Gastrocnemius medialis (tissue), 4 donors: ENCODE measurements around the gene YWHAG. TPM values are rescaled to one million over a fixed set of nuclear protein-coding genes. Genes with fewer than 3 reads are reported as not detected.

Experiments used
- ATAC-seq, 2 donors: fragments of 150-250 bp; one replicate each; pipeline ENCODE4 v1.9.1; 2016
- DNase-seq, 2 donors: peaks; one replicate each; pipeline ENCODE4 v3.0.0-alpha.2; 2019
- H3K27ac ChIP-seq, 4 donors: fragments of 200-600 bp; sonication (generic); 1 replicate in 1 of 4; 2 replicates in 3 of 4; pipeline ENCODE4 v1.5.1; 2016 to 2018; ENCODE audit warnings: mild to moderate bottlenecking in 2 of 4, moderate library complexity in 1 of 4
- H3K27me3 ChIP-seq, 3 donors: fragments of 200-600 bp; sonication (generic) in 2 of 3; 1 replicate in 1 of 3; 2 replicates in 2 of 3; pipeline versions ENCODE4 v1.5.1 to v1.6.0; 2016 to 2019; ENCODE audit warnings: mild to moderate bottlenecking in 1 of 3, moderate library complexity in 1 of 3
- H3K36me3 ChIP-seq, 2 donors: fragments of 200-600 bp; sonication (generic) in 1 of 2; one replicate each; pipeline ENCODE4 v1.5.1; 2017 to 2018
- H3K4me1 ChIP-seq, 2 donors: fragments of 200-600 bp; sonication (generic) in 1 of 2; one replicate each; pipeline ENCODE4 v1.5.1; 2016 to 2017; ENCODE audit warnings: mild to moderate bottlenecking in 2 of 2
- H3K4me3 ChIP-seq, 4 donors: fragments of 200-600 bp; sonication (generic) in 3 of 4; 1 replicate in 1 of 4; 2 replicates in 3 of 4; pipeline ENCODE4 v1.5.1; 2016 to 2019; ENCODE audit warnings: mild to moderate bottlenecking in 2 of 4
- H3K9me3 ChIP-seq, 3 donors: fragments of 200-600 bp; sonication (generic) in 2 of 3; 1 replicate in 1 of 3; 2 replicates in 2 of 3; pipeline ENCODE4 v1.5.1; 2016 to 2019
- CTCF ChIP-seq, 5 experiments: fragments of 450-650 bp in 3 of 5; fragments of 200-600 bp in 2 of 5; sonication (generic) in 2 of 5; IDR thresholded peaks in 4 of 5; conservative IDR thresholded peaks in 1 of 5; 1 replicate in 4 of 5; 2 replicates in 1 of 5; pipeline ENCODE4 v1.5.1; 2016 to 2019; ENCODE audit warnings: antibody characterized with exemption in 5 of 5, mild to moderate bottlenecking in 3 of 5, moderate library complexity in 3 of 5
- POLR2A ChIP-seq, 2 donors: fragments of 450-650 bp; IDR thresholded peaks; one replicate each; pipeline ENCODE4 v1.6.1; 2017; ENCODE audit warnings: antibody characterized with exemption in 2 of 2, mild to moderate bottlenecking in 2 of 2, moderate library complexity in 2 of 2
- in situ Hi-C, 4 donors: fragments of 200-750 bp; cut with MboI; loops; one replicate each; pipeline versions ENCODE4 v1.15.0 to v1.8.0; 2017; ENCODE audit warnings: low sequenced_read_pairs in 4 of 4
- intact Hi-C: fragments of 100-400 bp; cut with DNase I; formaldehyde crosslinking; loops from one replicate; pipeline ENCODE4 v1.15.1; 2023; ENCODE audit warnings: low total_unique reads
- total RNA-seq, 4 donors: library from RNA; depleted of rRNA; stranded (reverse); fragments of >200 nt; gene quantifications; one replicate each; pipeline versions ENCODE4 v1.1.0 to v1.2.3, GENCODE V29; 2016

The YWHAG gene
- 100 to 1,000 TPM; 119 to 262 (median 179) TPM for total RNA-seq

- in situ Hi-C loops = loop anchor here in 1 of 4 donors (5.0 kb wide), 1 partner anchor 36 kb away; no protein-coding TSS in a partner anchor
Observed at GRCh38 chr7:76358481-76359110, at the start of gene YWHAG. Gene YWHAG, minus strand, starts transcription at chr7:76358991. Its CDS starts 183 bp downstream, at chr7:76358808.

GRCh38 chr7:76408121-76408560, 49.4 kb upstream of the YWHAG start:
- ATAC-seq = no peak
- intact Hi-C loops = no loop called here
- no peak for DNase-seq
- Histone ChIP-seq H3K4me1 (no peaks in the 10 kb centered on the region), H3K27me3 (no peaks in the 10 kb centered on the region), H3K36me3 (no peaks in the 10 kb centered on the region), H3K4me3 (no peak overlapping the region), H3K9me3 (no peaks in the 10 kb centered on the region), H3K27ac (no peak overlapping the region)
- in situ Hi-C loops = loop anchor here in 1 of 4 donors (25.0 kb wide), 1 partner anchor 221 kb away; no protein-coding TSS in a partner anchor
- no peak for TF ChIP-seq CTCF (IDR thresholded peaks at IDR 0.05 in 4 of 5, conservative IDR thresholded peaks at IDR 0.05 in 1 of 5)
- TF ChIP-seq POLR2A (IDR thresholded peaks at IDR 0.05) = no peak

More at GRCh38 chr7:76358481-76359110, at the start of gene YWHAG:
- Histone ChIP-seq H3K4me1 (peaks cover 45 to 46% of the 10 kb centered on the region in 2 donors), H3K4me3 (peak within 1 kb of the TSS; percentile 81 to 97 (median 90)), H3K27ac (peak within 1 kb of the TSS; percentile 96 to 100 (median 98)), H3K36me3 (no peaks in the 10 kb centered on the region), H3K27me3 (no peaks in the 10 kb centered on the region), H3K9me3 (no peaks in the 10 kb centered on the region)
- peak; percentile 75 to 79 for ATAC-seq
- intact Hi-C loops = loop anchor here (1.0 to 5.0 kb wide), 4 partner anchors 35 to 181 kb away; no protein-coding TSS in a partner anchor
- peak; percentile 85 to 87 for DNase-seq
- TF ChIP-seq CTCF (IDR thresholded peaks at IDR 0.05 in 4 of 5, conservative IDR thresholded peaks at IDR 0.05 in 1 of 5) (peak in 1 of 5 experiments; percentile 9), POLR2A (IDR thresholded peaks at IDR 0.05) (peak; percentile 99)

- Histone ChIP-seq H3K4me1 (no peaks in the 10 kb centered on the region), H3K27me3 (no peaks in the 10 kb centered on the region), H3K4me3 (no peak overlapping the region), H3K36me3 (no peaks in the 10 kb centered on the region), H3K9me3 (no peaks in the 10 kb centered on the region), H3K27ac (no peak overlapping the region)
- intact Hi-C loops = no loop called here
- ATAC-seq = no peak
- in situ Hi-C loops = loop anchor here in 1 of 4 donors (25.0 kb wide), 1 partner anchor 220 kb away; no protein-coding TSS in a partner anchor
- TF ChIP-seq POLR2A (IDR thresholded peaks at IDR 0.05) (no peak), CTCF (IDR thresholded peaks at IDR 0.05 in 4 of 5, conservative IDR thresholded peaks at IDR 0.05 in 1 of 5) (no peak)
- no peak for DNase-seq
Observed at GRCh38 chr7:76407718-76408117, 48.9 kb upstream of the YWHAG start.

- ATAC-seq = no peak
- in situ Hi-C loops = loop anchor here in 1 of 4 donors (25.0 kb wide), 1 partner anchor 218 kb away; no protein-coding TSS in a partner anchor
- H3K9me3 ChIP-seq = no peaks in the 10 kb centered on the region
- no peak overlapping the region for H3K27ac ChIP-seq
- TF ChIP-seq CTCF (IDR thresholded peaks at IDR 0.05 in 4 of 5, conservative IDR thresholded peaks at IDR 0.05 in 1 of 5) (no peak), POLR2A (IDR thresholded peaks at IDR 0.05) (no peak)
- H3K4me3 ChIP-seq = no peak overlapping the region
- H3K36me3 ChIP-seq = no peaks in the 10 kb centered on the region
- intact Hi-C loops = no loop called here
- no peaks in the 10 kb centered on the region for H3K27me3 ChIP-seq
- no peak for DNase-seq
- H3K4me1 ChIP-seq = no peaks in the 10 kb centered on the region
Observed at GRCh38 chr7:76405738-76406137, 46.9 kb upstream of the YWHAG start.
